H9 (cell line): ENCODE measurements around the gene PARP2. TPM values are rescaled to one million over a fixed set of nuclear protein-coding genes. Genes with fewer than 3 reads are reported as not detected.

Experiments used
- DNase-seq: peaks from one replicate; pipeline ENCODE4 v3.0.0-alpha.2; 2017
- H2AFZ ChIP-seq: one replicate; pipeline ENCODE4 v1.6.1; 2013; ENCODE audit warnings: mild to moderate bottlenecking, low read length, control low read depth, moderate library complexity
- H2AK5ac ChIP-seq: 2 replicates; pipeline ENCODE4 v1.6.1; 2013; ENCODE audit warnings: low read length, control low read depth, mixed read lengths; ENCODE audit not compliant: insufficient read length
- H2BK120ac ChIP-seq: one replicate; pipeline ENCODE4 v1.6.1; 2013; ENCODE audit warnings: low read depth, mild to moderate bottlenecking, low read length, control low read depth, inconsistent platforms; ENCODE audit not compliant: poor library complexity, severe bottlenecking
- H2BK12ac ChIP-seq: 2 replicates; pipeline ENCODE4 v1.6.1; 2013; ENCODE audit warnings: low read length, control low read depth, mixed read lengths, low read depth; ENCODE audit not compliant: insufficient read length
- H2BK15ac ChIP-seq: 2 replicates; pipeline ENCODE4 v1.6.1; 2013; ENCODE audit warnings: low read depth, low read length, control low read depth
- H2BK20ac ChIP-seq: one replicate; pipeline ENCODE4 v1.6.1; 2013; ENCODE audit warnings: low read depth, mild to moderate bottlenecking, low read length, control low read depth, inconsistent platforms; ENCODE audit not compliant: poor library complexity, severe bottlenecking
- H2BK5ac ChIP-seq: 2 replicates; pipeline ENCODE4 v1.6.1; 2013; ENCODE audit warnings: low read length, control low read depth, mixed read lengths; ENCODE audit not compliant: insufficient read length
- H3K14ac ChIP-seq: 2 replicates; pipeline ENCODE4 v1.6.1; 2013; ENCODE audit warnings: low read length, control low read depth; ENCODE audit not compliant: insufficient read depth
- H3K18ac ChIP-seq: 2 replicates; pipeline ENCODE4 v1.6.1; 2013; ENCODE audit warnings: low read depth, mild to moderate bottlenecking, mixed read lengths, low read length, control low read depth; ENCODE audit not compliant: insufficient read length
- H3K23ac ChIP-seq: 2 replicates; pipeline ENCODE4 v1.6.1; 2013; ENCODE audit warnings: low read length, control low read depth, mixed read lengths, low read depth; ENCODE audit not compliant: insufficient read length
- H3K23me2 ChIP-seq: 2 replicates; pipeline ENCODE4 v1.6.1; 2013; ENCODE audit warnings: low read depth, mild to moderate bottlenecking, mixed read lengths, low read length, control low read depth; ENCODE audit not compliant: insufficient read length, poor library complexity, severe bottlenecking
- H3K27ac ChIP-seq: 2 replicates; pipeline ENCODE4 v1.5.1; 2013; ENCODE audit warnings: low read length, control low read depth, mixed read lengths, low read depth; ENCODE audit not compliant: insufficient read length
- H3K27me3 ChIP-seq: 2 replicates; pipeline ENCODE4 v1.6.1; 2013; ENCODE audit warnings: low read length, control low read depth, inconsistent platforms; ENCODE audit not compliant: insufficient read depth
- H3K4ac ChIP-seq: 2 replicates; pipeline ENCODE4 v1.6.1; 2013; ENCODE audit warnings: low read depth, mild to moderate bottlenecking, control low read depth, inconsistent platforms, low read length, moderate library complexity
- H3K4me1 ChIP-seq: 2 replicates; pipeline ENCODE4 v1.6.1; 2013; ENCODE audit warnings: low read length, control low read depth, inconsistent platforms; ENCODE audit not compliant: insufficient read depth
- H3K4me2 ChIP-seq: 2 replicates; pipeline ENCODE4 v1.6.1; 2013; ENCODE audit warnings: low read length, control low read depth, mixed read lengths; ENCODE audit not compliant: insufficient read length, insufficient read depth
- H3K56ac ChIP-seq: 2 replicates; pipeline ENCODE4 v1.6.1; 2013; ENCODE audit warnings: low read depth, mild to moderate bottlenecking, mixed read lengths, low read length, control low read depth; ENCODE audit not compliant: insufficient read length
- H3K79me1 ChIP-seq: 2 replicates; pipeline ENCODE4 v1.6.1; 2013; ENCODE audit warnings: low read depth, mild to moderate bottlenecking, moderate library complexity, low read length, control low read depth, inconsistent platforms; ENCODE audit not compliant: insufficient read depth, poor library complexity, severe bottlenecking
- H3K79me2 ChIP-seq: 2 replicates; pipeline ENCODE4 v1.6.1; 2013; ENCODE audit warnings: low read length, control low read depth, inconsistent platforms; ENCODE audit not compliant: insufficient read depth
- H3K9ac ChIP-seq: 2 replicates; pipeline ENCODE4 v1.6.1; 2013; ENCODE audit warnings: low read length, control low read depth, mixed read lengths; ENCODE audit not compliant: insufficient read length; ENCODE audit errors: extremely low read depth
- H3K9me3 ChIP-seq: one replicate; pipeline ENCODE4 v1.6.1; 2013; ENCODE audit warnings: low read depth, low read length, inconsistent platforms; ENCODE audit not compliant: control insufficient read depth
- H3T11ph ChIP-seq: one replicate; pipeline ENCODE4 v1.6.1; 2013; ENCODE audit warnings: mild to moderate bottlenecking, low read length, control low read depth, inconsistent platforms
- H4K20me1 ChIP-seq: one replicate; pipeline ENCODE4 v1.6.1; 2013; ENCODE audit not compliant: control insufficient read depth, insufficient read length, insufficient read depth
- H4K5ac ChIP-seq: 2 replicates; pipeline ENCODE4 v1.6.1; 2013; ENCODE audit warnings: low read depth, mild to moderate bottlenecking, mixed read lengths, low read length, control low read depth; ENCODE audit not compliant: insufficient read length
- H4K8ac ChIP-seq: replicated peaks from 2 replicates; pipeline ENCODE4 v1.6.1; 2013; ENCODE audit warnings: low read length, control low read depth, mixed read lengths, low read depth; ENCODE audit not compliant: insufficient read length
- H4K91ac ChIP-seq: 2 replicates; pipeline ENCODE4 v1.6.1; 2013; ENCODE audit warnings: low read depth, mild to moderate bottlenecking, moderate library complexity, mixed read lengths, low read length, control low read depth; ENCODE audit not compliant: insufficient read length
- H3K27ac Mint-ChIP-seq, 3 experiments: 2 replicates in 2 of 3; 3 replicates in 1 of 3; pipeline ENCODE4 v1.8.0; 2020 to 2021; ENCODE audit warnings: mixed read lengths in 3 of 3, mild to moderate bottlenecking in 1 of 3, moderate library complexity in 1 of 3
- H3K27me3 Mint-ChIP-seq: 2 replicates; pipeline ENCODE4 v1.8.0; 2021; ENCODE audit warnings: low read depth, mild to moderate bottlenecking, moderate library complexity, mixed read lengths
- H3K36me3 Mint-ChIP-seq, 3 experiments: 2 replicates in 2 of 3; 3 replicates in 1 of 3; pipeline ENCODE4 v1.8.0; 2020 to 2021; ENCODE audit warnings: low read depth in 3 of 3, mixed read lengths in 3 of 3; ENCODE audit not compliant: insufficient read depth in 1 of 3
- H3K4me1 Mint-ChIP-seq, 2 experiments: 2 replicates each; pipeline ENCODE4 v1.8.0; 2020; ENCODE audit warnings: mixed read lengths in 2 of 2
- H3K4me3 Mint-ChIP-seq, 2 experiments: 2 replicates in 1 of 2; 3 replicates in 1 of 2; pipeline ENCODE4 v1.8.0; 2020 to 2021; ENCODE audit warnings: mild to moderate bottlenecking in 2 of 2, mixed read lengths in 2 of 2, moderate library complexity in 1 of 2
- H3K9me3 Mint-ChIP-seq, 2 experiments: 2 replicates in 1 of 2; 3 replicates in 1 of 2; pipeline ENCODE4 v1.8.0; 2020; ENCODE audit warnings: mild to moderate bottlenecking in 2 of 2, mixed read lengths in 2 of 2, moderate library complexity in 1 of 2
- WGBS: extraction: QIAGEN DNeasy Blood & Tissue Kit; methylation state at CpG from one replicate; pipeline ENCODE4 v1.1.7; 2013; ENCODE audit warnings: missing lambda C conversion rate, low lambda C conversion rate, mixed read lengths; ENCODE audit not compliant: insufficient read length; ENCODE audit errors: extremely low coverage; 5-methylcytosine and 5-hydroxymethylcytosine counted together
- total RNA-seq: library from RNA; stranded (reverse); gene quantifications from 2 replicates; pipeline ENCODE4 v1.2.1, GENCODE V29; 2021
- TF ChIP-seq, protein P1 (sequence below): fragments of 200-600 bp; sonication (generic); conservative IDR thresholded peaks from 3 replicates; pipeline ENCODE4 v1.8.0; 2021; ENCODE audit warnings: antibody characterized with exemption, mild to moderate bottlenecking

PARP2 gene
- total RNA-seq, 1 experiment from 2014 or later = 25.4 TPM

- Histone ChIP-seq H3K79me2 (no peaks in the 10 kb centered on the region), H3K56ac (no peak overlapping the region), H2BK15ac (no peak overlapping the region), H2AK5ac (no peak overlapping the region), H3K23me2 (peaks cover 5% of the 10 kb centered on the region), H3K9me3 (no peaks in the 10 kb centered on the region), H4K8ac (no peak overlapping the region), H3K79me1 (no peaks in the 10 kb centered on the region), H4K5ac (no peak overlapping the region), H4K91ac (no peak overlapping the region), H3K27ac (no peak overlapping the region), H2BK120ac (no peak overlapping the region), H3K18ac (no peak overlapping the region), H2BK12ac (no peak overlapping the region), H3K4ac (no peak overlapping the region), H4K20me1 (no peaks in the 10 kb centered on the region), H2BK20ac (no peak overlapping the region), H3K4me1 (no peaks in the 10 kb centered on the region), H3K9ac (no peak overlapping the region), H3K4me2 (no peak overlapping the region), H2BK5ac (no peak overlapping the region), H3K23ac (no peak overlapping the region), H3K27me3 (no peaks in the 10 kb centered on the region), H2AFZ (no peak overlapping the region), H3T11ph (no peak overlapping the region), H3K14ac (no peak overlapping the region)
- no CpG with 5 or more reads among the region's 1 CpG for WGBS
- DNase-seq = no peak
- no peak overlapping the region for H3K4me3 Mint-ChIP-seq
- no peak overlapping the region; a peak in 1 of 7 replicates for H3K27ac Mint-ChIP-seq
- H3K9me3 Mint-ChIP-seq = no peaks in the 10 kb centered on the region; a peak in 1 of 5 replicates
- peaks cover 8% of the 10 kb centered on the region in 2 experiments; a peak in 3 of 4 replicates for H3K4me1 Mint-ChIP-seq
- no peaks in the 10 kb centered on the region for H3K27me3 Mint-ChIP-seq
- H3K36me3 Mint-ChIP-seq = peaks cover 12 to 32% (median 28%) of the 10 kb centered on the region in 3 experiments; a peak in 6 of 7 replicates
- TF ChIP-seq, protein P1, sequence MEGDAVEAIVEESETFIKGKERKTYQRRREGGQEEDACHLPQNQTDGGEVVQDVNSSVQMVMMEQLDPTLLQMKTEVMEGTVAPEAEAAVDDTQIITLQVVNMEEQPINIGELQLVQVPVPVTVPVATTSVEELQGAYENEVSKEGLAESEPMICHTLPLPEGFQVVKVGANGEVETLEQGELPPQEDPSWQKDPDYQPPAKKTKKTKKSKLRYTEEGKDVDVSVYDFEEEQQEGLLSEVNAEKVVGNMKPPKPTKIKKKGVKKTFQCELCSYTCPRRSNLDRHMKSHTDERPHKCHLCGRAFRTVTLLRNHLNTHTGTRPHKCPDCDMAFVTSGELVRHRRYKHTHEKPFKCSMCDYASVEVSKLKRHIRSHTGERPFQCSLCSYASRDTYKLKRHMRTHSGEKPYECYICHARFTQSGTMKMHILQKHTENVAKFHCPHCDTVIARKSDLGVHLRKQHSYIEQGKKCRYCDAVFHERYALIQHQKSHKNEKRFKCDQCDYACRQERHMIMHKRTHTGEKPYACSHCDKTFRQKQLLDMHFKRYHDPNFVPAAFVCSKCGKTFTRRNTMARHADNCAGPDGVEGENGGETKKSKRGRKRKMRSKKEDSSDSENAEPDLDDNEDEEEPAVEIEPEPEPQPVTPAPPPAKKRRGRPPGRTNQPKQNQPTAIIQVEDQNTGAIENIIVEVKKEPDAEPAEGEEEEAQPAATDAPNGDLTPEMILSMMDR = no peak
Measured at GRCh38 chr14:20302042-20302755, 41.2 kb upstream of the PARP2 start.
